Duodenal mucosa (tissue), 2 donors: ENCODE results near the gene ALAD.
A peak's percentile ranks its signal among the peaks of the same experiment; 100 is the strongest.
"Not testable (repeated sequence)": the region's sequence is repeated elsewhere in the genome, so short reads cannot be mapped to it uniquely, and the experiment has no call there.

Experiments used
- H3K27ac ChIP-seq: one replicate; pipeline ENCODE4 v1.7.0; 2013; ENCODE audit warnings: low read depth, low read length
- H3K27me3 ChIP-seq, 2 donors: one replicate each; pipeline ENCODE4 v1.7.0; 2013; ENCODE audit warnings: low read length in 2 of 2, control low read depth in 1 of 2; ENCODE audit not compliant: insufficient read depth in 2 of 2, control insufficient read depth in 1 of 2
- H3K36me3 ChIP-seq, 2 donors: one replicate each; pipeline ENCODE4 v1.7.0; 2013; ENCODE audit warnings: low read length in 2 of 2, control low read depth in 1 of 2; ENCODE audit not compliant: insufficient read depth in 2 of 2, control insufficient read depth in 1 of 2
- H3K4me1 ChIP-seq, 2 donors: one replicate each; pipeline ENCODE4 v1.7.0; 2013; ENCODE audit warnings: low read length in 2 of 2, control low read depth in 1 of 2; ENCODE audit not compliant: insufficient read depth in 2 of 2, control insufficient read depth in 1 of 2
- H3K4me3 ChIP-seq, 2 donors: one replicate each; pipeline ENCODE4 v1.7.0; 2013; ENCODE audit warnings: low read length in 2 of 2, low read depth in 1 of 2
- H3K9ac ChIP-seq, 2 donors: one replicate each; pipeline ENCODE4 v1.7.0; 2013; ENCODE audit warnings: low read length in 2 of 2, low read depth in 1 of 2
- H3K9me3 ChIP-seq, 2 donors: one replicate each; pipeline ENCODE4 v1.7.0; 2013; ENCODE audit warnings: low read length in 2 of 2, control low read depth in 1 of 2; ENCODE audit not compliant: control insufficient read depth in 1 of 2

ALAD gene

DNA sequence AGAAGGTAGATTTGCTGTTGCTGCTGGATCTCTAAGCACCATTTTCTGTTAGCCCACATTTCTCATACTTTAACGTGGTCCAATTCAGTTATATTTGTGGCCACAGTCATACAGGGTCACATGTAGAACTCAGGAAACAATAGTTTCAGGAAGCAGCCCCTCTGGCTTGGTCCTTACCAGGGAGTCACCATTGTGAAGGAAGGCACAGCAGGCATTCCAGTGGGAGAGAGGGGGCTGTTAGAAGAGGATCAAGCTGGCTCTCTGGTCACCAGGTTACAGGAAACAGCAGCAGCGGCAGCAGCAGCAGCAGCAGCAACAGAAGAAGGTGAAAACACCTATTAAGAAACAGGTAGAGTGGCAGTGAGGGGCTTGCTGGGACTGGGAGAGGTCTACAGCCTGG is 24.0 kb upstream of the ALAD start:
- Histone ChIP-seq H3K27me3 (no peaks in the 10 kb centered on the region), H3K9ac (no peak overlapping the region), H3K36me3 (no peaks in the 10 kb centered on the region), H3K4me1 (no peaks in the 10 kb centered on the region), H3K4me3 (no peak overlapping the region), H3K9me3 (no peaks in the 10 kb centered on the region), H3K27ac (no peak overlapping the region)

DNA sequence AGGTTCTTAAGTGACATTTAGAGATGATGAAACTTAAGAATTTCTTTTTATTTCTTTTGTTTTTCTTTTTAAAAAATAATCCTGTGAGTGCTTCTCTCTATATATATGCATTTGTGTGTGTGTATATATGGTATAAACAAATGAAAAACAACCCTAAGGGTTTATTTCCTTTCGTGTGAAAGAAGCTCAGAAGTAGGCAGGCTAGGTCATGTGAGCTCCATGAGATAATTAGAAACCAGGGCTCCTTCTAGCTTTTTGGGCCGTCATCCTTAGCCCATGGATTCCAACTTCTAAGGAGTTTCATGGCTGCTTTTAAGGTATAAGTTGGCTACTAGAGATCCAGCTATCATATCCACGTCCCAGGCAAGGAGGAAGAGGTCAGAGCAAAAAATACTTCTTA is 20.6 kb upstream of the ALAD start:
- no peak overlapping the region for H3K9ac ChIP-seq
- no peaks in the 10 kb centered on the region for H3K9me3 ChIP-seq
- no peaks in the 10 kb centered on the region for H3K36me3 ChIP-seq
- no peak overlapping the region for H3K27ac ChIP-seq
- H3K4me3 ChIP-seq: no peak overlapping the region
- H3K4me1 ChIP-seq: no peaks in the 10 kb centered on the region
- H3K27me3 ChIP-seq: no peaks in the 10 kb centered on the region

DNA sequence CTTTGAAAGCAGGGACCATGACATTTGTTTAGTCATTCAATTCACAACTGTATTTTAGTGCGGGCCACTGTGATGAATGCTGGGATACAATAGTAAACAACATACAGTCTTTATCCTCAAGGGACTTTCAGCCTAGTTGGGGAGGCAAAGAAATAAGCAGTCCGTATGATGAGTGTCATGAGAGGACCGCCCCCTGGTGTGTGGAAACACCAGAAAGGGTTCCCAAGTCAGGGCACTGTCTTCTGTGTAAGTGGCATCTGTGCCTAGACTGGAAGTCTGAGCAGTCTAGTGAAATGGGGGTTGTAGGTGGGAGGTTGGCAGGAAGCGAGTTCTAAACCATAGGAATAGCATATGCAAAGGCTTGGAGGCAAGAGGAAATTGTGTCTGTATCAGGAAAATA is 16.3 kb upstream of the ALAD start:
- Histone ChIP-seq H3K9ac (no peak overlapping the region), H3K9me3 (no peaks in the 10 kb centered on the region), H3K4me3 (no peak overlapping the region), H3K27ac (no peak overlapping the region), H3K27me3 (no peaks in the 10 kb centered on the region), H3K4me1 (no peaks in the 10 kb centered on the region), H3K36me3 (no peaks in the 10 kb centered on the region)

DNA sequence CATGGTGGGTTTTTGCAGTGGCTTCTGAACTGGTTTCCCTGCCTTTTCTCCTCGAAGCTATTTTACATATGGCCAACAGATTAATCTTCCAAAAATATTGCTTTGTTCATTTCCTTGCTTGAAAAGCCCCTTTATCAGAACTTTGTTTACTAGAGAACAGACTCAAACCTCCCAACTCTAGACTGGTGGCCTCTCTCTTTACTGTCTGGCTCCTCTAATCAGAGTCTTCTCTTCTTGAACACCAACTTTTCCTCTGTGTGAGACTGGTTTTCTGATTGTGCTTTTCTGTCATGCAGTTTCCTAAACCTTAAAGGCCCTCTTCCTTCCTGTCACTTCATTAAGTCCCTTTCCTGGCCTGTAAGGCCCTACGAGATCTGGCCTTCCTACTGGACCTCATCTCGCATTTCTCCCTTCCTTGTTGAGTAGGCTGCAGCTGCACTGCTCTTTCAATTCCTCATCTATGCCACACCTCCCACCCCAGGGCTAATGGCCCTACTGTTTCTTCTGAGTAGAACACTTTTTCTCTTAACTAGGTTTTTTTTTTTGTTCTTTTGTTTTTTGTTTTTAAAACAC is 15.2 kb upstream of the ALAD start:
- H3K9me3 ChIP-seq: no peaks in the 10 kb centered on the region
- H3K4me3 ChIP-seq: no peak overlapping the region
- peaks cover 0 to 3% of the 10 kb centered on the region in 2 donors for H3K4me1 ChIP-seq
- no peak overlapping the region for H3K9ac ChIP-seq
- no peaks in the 10 kb centered on the region for H3K27me3 ChIP-seq
- no peak overlapping the region for H3K27ac ChIP-seq
- H3K36me3 ChIP-seq: no peaks in the 10 kb centered on the region

DNA sequence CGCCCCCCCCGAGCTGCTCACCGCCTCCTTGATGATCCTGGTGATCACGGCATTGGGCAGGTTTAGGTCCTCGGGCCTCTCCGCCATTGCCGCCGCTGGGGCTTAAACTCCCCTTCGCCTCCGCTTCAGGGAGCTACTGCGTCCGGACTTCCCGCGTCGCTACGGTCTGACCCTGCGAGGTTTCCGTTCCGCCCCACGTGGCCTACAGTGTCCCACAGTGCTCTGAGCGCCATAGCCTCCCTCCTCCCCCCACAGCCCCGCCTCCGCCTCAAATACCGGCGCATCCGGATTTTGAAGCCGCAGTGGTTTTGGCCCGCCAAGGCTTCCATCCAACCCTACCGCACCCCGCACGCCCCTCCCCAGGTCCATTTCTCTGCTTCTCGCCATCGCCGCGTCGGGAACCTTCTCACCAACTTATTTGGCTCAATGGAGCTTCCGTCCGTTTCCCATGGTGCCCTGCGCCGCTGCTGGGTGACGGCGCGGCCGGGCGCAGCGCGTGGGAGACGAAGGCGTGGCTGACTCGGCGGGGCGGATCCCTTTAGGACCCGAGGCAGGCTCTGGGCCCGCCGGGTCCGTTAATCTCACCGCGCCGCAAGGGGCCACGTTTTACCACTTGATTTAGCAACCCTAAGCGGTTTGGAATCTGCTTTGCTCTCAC is 9.3 kb upstream of the ALAD start, which contains the start of the genes C9orf43 and POLE3:
Gene C9orf43 (plus strand): TSS at position 541 of the 658 bp plus-strand sequence. CDS start 2,747 bp downstream, outside the sequence.
Gene POLE3 (minus strand): TSS at position 469 of the 658 bp plus-strand sequence. CDS start 382 bp downstream, at position 87.
- Histone ChIP-seq H3K4me1 (peaks cover 7 to 19% of the 10 kb centered on the region in 2 donors), H3K9me3 (no peaks in the 10 kb centered on the region), H3K9ac (peak within 1 kb of the TSS; percentile 79 to 91), H3K27ac (peak within 1 kb of the TSS; percentile 97), H3K27me3 (no peaks in the 10 kb centered on the region), H3K36me3 (peaks cover 4 to 19% of the 10 kb centered on the region in 2 donors), H3K4me3 (peak within 1 kb of the TSS; percentile 94 to 95)

DNA sequence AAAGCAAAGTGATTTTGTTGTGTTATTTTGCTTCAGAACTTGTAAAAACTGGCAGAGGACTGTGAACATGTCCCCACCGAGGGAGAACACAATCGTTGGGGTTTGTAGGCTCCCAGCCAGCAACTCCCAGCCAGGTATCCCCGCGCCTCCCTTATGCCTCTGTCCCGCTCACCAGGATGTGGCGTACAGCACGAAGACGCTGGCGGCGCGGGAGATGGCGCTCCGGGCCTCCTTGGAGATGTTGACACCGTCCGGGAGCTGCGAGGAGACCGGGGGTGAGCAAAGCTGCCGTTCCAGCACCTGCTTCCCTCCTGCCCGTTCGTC is 8.8 kb upstream of the ALAD start:
- Histone ChIP-seq H3K27ac (peak overlapping the region; percentile 97), H3K4me3 (peak overlapping the region; percentile 94 to 95), H3K9me3 (no peaks in the 10 kb centered on the region), H3K36me3 (peaks cover 4 to 19% of the 10 kb centered on the region in 2 donors), H3K9ac (peak overlapping the region; percentile 79 to 91), H3K4me1 (peaks cover 7 to 19% of the 10 kb centered on the region in 2 donors), H3K27me3 (no peaks in the 10 kb centered on the region)

DNA sequence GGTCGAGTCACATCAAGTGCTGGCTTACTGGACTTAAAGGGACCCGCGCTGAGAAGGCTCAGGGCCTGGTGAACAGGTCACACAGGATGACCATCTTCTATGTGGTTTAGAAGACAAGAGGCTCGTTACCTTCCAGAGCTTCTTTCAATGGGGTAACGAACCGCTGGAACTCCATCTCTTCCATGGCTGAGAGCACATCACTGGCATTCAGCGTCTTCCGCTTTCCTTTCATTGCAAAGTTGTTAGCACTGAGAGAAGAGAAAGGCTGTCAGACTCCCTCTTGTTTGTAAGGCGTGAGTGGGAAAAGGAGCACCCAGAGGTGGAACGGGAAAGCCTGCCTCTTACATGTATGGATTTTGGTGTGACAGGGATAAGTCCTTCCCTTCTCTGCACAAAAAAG is 8.4 kb upstream of the ALAD start:
- no peaks in the 10 kb centered on the region for H3K9me3 ChIP-seq
- H3K27me3 ChIP-seq: no peaks in the 10 kb centered on the region
- peak overlapping the region; percentile 97 for H3K27ac ChIP-seq
- peak overlapping the region; percentile 79 to 91 for H3K9ac ChIP-seq
- peaks cover 7 to 19% of the 10 kb centered on the region in 2 donors for H3K4me1 ChIP-seq
- H3K36me3 ChIP-seq: peaks cover 4 to 19% of the 10 kb centered on the region in 2 donors
- H3K4me3 ChIP-seq: peak overlapping the region; percentile 94 to 95

DNA sequence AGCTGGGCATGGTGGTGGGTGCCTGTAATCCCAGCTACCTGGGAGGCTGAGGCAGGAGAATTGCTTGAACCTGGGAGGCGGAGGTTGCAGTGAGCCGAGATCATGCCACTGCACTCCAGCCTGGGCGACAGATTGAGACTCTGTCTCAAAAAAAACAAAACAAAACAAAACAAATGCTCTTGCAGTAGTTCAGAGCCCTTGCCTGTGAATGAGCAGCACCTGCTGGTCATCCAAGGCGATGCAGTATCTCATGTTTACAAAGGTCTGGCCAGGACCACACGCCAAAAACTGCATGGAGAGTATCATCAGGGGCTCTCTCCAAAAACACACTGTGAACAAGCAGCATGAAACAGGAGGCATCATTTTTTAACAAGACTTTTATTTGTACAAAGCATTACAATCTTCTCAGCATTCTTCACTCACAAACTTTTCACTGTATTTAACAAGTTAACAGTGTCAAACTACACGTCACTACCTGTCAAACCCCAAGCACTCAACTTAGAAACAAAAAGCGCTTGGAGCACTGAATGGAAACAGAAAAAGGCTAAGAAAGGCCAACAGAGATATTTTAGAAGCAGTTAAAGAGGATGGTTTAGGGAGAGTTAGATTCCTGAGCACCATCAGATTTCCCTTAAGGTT is 5.9 kb upstream of the ALAD start:
- not testable (repeated sequence) for H3K9ac ChIP-seq, H3K27me3 ChIP-seq, H3K4me3 ChIP-seq, H3K9me3 ChIP-seq, H3K27ac ChIP-seq
- peaks cover 7 to 19% of the 10 kb centered on the region in 2 donors for H3K4me1 ChIP-seq
- H3K36me3 ChIP-seq: peaks cover 4 to 19% of the 10 kb centered on the region in 2 donors

DNA sequence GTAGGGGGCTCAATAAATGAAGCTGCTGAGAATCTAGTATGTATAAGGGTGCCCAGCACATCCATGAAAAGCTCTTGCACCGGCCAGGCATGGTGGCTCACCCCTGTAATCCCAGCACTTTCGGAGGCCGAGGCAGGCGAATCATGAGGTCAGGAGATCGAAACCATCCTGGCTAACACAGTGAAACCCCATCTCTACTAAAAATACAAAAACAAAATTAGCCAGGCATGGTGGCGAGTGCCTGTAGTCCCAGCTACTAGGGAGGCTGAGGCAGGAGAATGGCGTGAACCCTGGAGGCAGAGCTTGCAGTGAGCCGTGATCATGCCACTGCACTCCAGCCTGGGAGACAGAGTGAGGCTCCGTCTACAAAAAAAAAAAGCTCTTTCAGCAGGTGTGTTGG is 5.3 kb upstream of the ALAD start:
- peaks cover 14 to 21% of the 10 kb centered on the region in 2 donors for H3K4me1 ChIP-seq
- not testable (repeated sequence) for H3K9ac ChIP-seq, H3K4me3 ChIP-seq, H3K27me3 ChIP-seq, H3K27ac ChIP-seq, H3K9me3 ChIP-seq
- H3K36me3 ChIP-seq: peaks cover 4 to 19% of the 10 kb centered on the region in 2 donors

DNA sequence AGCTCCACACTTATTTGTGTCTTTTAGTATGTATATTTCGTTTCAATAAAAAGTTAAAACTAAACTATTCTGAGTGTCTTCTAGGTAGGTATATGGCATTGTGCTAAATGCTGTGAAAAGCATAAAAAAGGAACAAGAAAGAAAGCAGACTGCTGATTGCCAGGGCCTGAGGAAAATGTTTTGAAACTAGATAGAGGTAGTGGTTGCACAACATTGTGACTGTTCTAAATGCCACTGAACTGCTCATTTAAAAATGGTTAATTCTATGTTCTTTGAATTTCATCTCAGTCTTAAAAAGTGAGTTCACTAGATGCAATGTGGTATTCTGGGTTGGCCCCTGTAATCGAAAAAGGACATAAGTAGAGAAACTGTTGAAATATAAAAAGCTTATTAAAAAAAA is 2.6 kb upstream of the ALAD start:
- Histone ChIP-seq H3K27ac (no peak overlapping the region), H3K9me3 (no peaks in the 10 kb centered on the region), H3K27me3 (no peaks in the 10 kb centered on the region), H3K9ac (no peak overlapping the region), H3K4me3 (no peak overlapping the region), H3K4me1 (peaks cover 22 to 28% of the 10 kb centered on the region in 2 donors), H3K36me3 (peaks cover 4 to 17% of the 10 kb centered on the region in 2 donors)
